Esophagus squamous epithelium (tissue), 5 donors: Measurements from ENCODE around the gene IP6K3. TPM values are rescaled to one million over a fixed set of nuclear protein-coding genes. Genes with fewer than 3 reads are reported as not detected.

Source experiments
- DNase-seq: peaks from one replicate; lab custom pipeline; 2025; lab: John Stamatoyannopoulos, UW
- H3K27ac ChIP-seq, 4 donors: fragments of 200-600 bp; sonication (generic); one replicate each; pipeline ENCODE4 v1.5.1; 2016 to 2019; ENCODE audit warnings: mild to moderate bottlenecking in 1 of 4
- H3K27me3 ChIP-seq, 4 donors: fragments of 200-600 bp; sonication (generic); 1 replicate in 3 of 4; 2 replicates in 1 of 4; pipeline versions ENCODE4 v1.5.1 to v1.6.0; 2017 to 2021; ENCODE audit warnings: antibody characterized with exemption in 1 of 4
- H3K36me3 ChIP-seq, 3 donors: fragments of 200-600 bp; sonication (generic); one replicate each; pipeline ENCODE4 v1.5.1; 2016 to 2019
- H3K4me1 ChIP-seq, 3 donors: fragments of 200-600 bp; sonication (generic); one replicate each; pipeline ENCODE4 v1.5.1; 2017 to 2019
- H3K4me3 ChIP-seq, 4 donors: fragments of 200-600 bp; sonication (generic); 1 replicate in 3 of 4; 2 replicates in 1 of 4; pipeline ENCODE4 v1.5.1; 2016 to 2019; ENCODE audit warnings: mild to moderate bottlenecking in 2 of 4, moderate library complexity in 1 of 4
- H3K9me3 ChIP-seq, 3 donors: fragments of 200-600 bp; sonication (generic); one replicate each; pipeline ENCODE4 v1.5.1; 2016 to 2019
- POLR2A ChIP-seq, 4 donors: fragments of 450-650 bp; IDR thresholded peaks; one replicate each; pipeline ENCODE4 v1.6.1; 2017; ENCODE audit warnings: antibody characterized with exemption in 4 of 4, mild to moderate bottlenecking in 4 of 4, moderate library complexity in 3 of 4
- WGBS, 2 donors: methylation state at CpG; one replicate each; pipeline ENCODE4 v1.1.5; 2018; 5-methylcytosine and 5-hydroxymethylcytosine counted together
- intact Hi-C: fragments of 100-400 bp; cut with DNase I; formaldehyde crosslinking; loops from one replicate; pipeline ENCODE4 v1.15.0; 2022
- total RNA-seq, 4 donors: library from RNA; depleted of rRNA; stranded (reverse); fragments of >200 nt; gene quantifications; one replicate each; pipeline ENCODE4 v1.1.0, GENCODE V29; 2016
- TF ChIP-seq, protein P1 (sequence below), 6 experiments: fragments of 450-650 bp in 4 of 6; fragments of 200-600 bp in 2 of 6; sonication (generic) in 2 of 6; IDR thresholded peaks; one replicate each; pipeline ENCODE4 v1.5.1; 2016 to 2019; ENCODE audit warnings: antibody characterized with exemption in 6 of 6, mild to moderate bottlenecking in 4 of 6, moderate library complexity in 4 of 6
- donor health status: DM: yes; HTN: yes; CAD: no.

Gene IP6K3
- total RNA-seq, 4 donors from 2014 or later = 0.75 to 5.5 (median 1.7) TPM; not detected in 1

DNA sequence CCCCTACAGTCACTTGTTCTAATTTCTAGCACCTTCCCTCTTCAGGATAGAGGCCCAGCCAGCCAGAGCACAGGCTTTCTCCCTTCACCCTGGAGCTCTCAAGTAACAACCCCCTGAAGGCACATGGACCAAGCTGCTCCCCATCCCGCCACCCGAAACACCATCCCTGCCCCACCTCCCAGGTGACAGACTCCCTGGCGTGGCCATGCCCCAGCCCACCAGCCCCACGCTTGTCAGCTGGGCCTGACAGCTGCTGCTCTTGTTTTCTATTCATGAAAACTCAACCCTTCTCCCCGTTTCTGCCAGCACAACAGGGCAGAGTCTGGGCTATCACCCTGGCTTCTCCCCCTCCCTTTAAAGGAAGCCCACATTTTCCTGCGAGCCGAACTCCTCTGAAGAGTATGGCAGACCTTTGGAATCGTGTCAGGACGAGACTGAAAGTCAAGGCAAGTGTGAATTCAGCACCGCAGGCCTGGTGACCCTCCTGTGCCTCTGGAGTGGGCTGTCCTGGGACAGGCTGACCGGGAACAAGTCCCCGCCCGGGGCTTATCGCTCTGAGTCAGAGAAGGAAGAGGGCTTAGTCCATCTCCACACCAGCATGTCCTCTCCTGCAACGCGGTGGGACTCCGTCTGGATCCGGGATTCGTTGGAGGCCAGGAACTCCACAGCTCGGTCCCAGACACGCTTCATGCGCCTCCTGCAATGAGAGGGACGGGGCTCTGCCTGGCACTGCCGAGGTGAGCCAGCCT is 25.6 kb upstream of the IP6K3 start:
- TF ChIP-seq, protein P1, sequence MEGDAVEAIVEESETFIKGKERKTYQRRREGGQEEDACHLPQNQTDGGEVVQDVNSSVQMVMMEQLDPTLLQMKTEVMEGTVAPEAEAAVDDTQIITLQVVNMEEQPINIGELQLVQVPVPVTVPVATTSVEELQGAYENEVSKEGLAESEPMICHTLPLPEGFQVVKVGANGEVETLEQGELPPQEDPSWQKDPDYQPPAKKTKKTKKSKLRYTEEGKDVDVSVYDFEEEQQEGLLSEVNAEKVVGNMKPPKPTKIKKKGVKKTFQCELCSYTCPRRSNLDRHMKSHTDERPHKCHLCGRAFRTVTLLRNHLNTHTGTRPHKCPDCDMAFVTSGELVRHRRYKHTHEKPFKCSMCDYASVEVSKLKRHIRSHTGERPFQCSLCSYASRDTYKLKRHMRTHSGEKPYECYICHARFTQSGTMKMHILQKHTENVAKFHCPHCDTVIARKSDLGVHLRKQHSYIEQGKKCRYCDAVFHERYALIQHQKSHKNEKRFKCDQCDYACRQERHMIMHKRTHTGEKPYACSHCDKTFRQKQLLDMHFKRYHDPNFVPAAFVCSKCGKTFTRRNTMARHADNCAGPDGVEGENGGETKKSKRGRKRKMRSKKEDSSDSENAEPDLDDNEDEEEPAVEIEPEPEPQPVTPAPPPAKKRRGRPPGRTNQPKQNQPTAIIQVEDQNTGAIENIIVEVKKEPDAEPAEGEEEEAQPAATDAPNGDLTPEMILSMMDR (IDR thresholded peaks at IDR 0.05) = no peak
- no peak for TF ChIP-seq POLR2A (IDR thresholded peaks at IDR 0.05)
- peak overlapping the region in 2 of 4 donors; percentile 19 to 38 for H3K4me3 ChIP-seq
- H3K4me1 ChIP-seq = peaks cover 19 to 56% (median 36%) of the 10 kb centered on the region in 3 donors
- intact Hi-C loops = no loop called here
- no peaks in the 10 kb centered on the region for H3K9me3 ChIP-seq
- no peaks in the 10 kb centered on the region for H3K27me3 ChIP-seq
- WGBS, 2 donors = 43 to 49% methylated on average over 4 to 6 of the region's 24 CpGs
- DNase-seq = no peak
- peaks cover 18 to 54% (median 42%) of the 10 kb centered on the region in 3 donors for H3K36me3 ChIP-seq
- peak overlapping the region; percentile 28 to 89 (median 76) for H3K27ac ChIP-seq

DNA sequence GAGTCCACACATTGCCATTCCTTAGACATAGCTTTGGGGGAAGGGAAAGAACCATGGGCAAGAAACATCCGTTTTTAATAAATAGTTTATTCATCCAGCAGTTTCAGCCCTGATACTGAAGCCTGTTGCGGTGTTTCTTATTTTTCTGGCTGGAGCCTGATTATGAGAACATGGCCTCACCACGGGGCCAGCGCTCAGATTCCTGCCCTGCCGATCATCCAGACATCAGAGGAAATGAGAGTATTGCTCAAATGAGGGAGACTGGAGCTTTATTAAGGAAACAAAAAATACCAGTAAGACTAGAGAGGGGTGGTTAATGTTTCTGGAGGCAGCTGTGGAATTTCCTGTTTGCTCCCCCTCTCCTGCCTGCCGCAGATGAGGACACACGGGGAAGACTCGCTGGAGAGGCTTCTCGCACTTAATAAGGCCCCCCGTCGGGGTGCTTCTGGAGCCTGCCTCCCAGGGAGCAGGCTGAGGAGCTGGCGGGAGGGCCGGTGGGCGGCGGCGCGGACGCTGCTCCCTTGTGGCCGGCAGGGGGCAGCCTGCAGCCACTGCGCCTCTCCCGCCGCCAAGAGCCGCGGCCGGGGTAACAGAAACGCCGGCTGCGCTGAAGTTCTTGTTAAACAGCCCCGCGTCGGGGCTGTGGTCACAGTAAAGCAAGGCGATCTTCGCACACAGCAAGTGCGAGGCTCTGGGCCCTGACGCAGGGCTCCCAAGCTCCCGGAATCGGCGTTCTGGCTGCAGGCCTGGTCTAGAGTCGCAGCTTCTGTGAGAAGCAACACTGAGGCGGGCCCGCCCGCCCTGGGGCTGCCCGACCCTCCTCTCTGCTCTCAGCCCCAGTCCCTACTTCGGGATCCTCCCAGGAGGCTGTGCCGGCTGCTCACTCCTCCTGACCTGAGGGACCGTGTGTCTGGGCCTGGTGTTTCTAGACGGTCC is 24.7 kb upstream of the IP6K3 start:
- WGBS, 2 donors = 23 to 26% methylated on average over 8 to 19 of the region's 47 CpGs
- TF ChIP-seq POLR2A (IDR thresholded peaks at IDR 0.05) = peak in 2 of 4 donors; percentile 4 to 24
- TF ChIP-seq, protein P1 (IDR thresholded peaks at IDR 0.05) = peak; percentile 82 to 98 (median 96)
- Histone ChIP-seq H3K4me3 (peak overlapping the region in 2 of 4 donors; percentile 19 to 38), H3K27me3 (no peaks in the 10 kb centered on the region), H3K36me3 (peaks cover 10 to 46% (median 33%) of the 10 kb centered on the region in 3 donors), H3K4me1 (peaks cover 19 to 56% (median 36%) of the 10 kb centered on the region in 3 donors), H3K9me3 (no peaks in the 10 kb centered on the region), H3K27ac (peak overlapping the region; percentile 28 to 89 (median 76))
- DNase-seq = no peak
- intact Hi-C loops = no loop called here

DNA sequence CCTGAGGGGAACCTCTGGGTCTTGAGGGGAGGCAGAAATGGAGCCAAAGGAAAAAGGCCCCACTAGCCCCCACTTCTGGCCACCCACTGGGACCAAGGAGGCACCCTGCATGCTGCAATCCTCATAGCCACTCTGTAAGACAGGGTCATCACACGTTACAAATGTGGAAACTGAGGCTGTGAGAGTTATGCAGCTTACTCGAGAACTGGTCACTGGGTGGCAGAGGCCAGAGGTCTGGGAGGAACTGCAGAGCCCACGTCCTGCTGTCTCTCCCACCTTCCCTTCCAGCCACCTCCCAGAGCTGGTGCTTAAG is 24.1 kb upstream of the IP6K3 start:
- Histone ChIP-seq H3K4me1 (peaks cover 19 to 56% (median 36%) of the 10 kb centered on the region in 3 donors), H3K36me3 (peaks cover 4 to 40% (median 27%) of the 10 kb centered on the region in 3 donors), H3K27ac (peak overlapping the region; percentile 28 to 89 (median 76)), H3K27me3 (no peaks in the 10 kb centered on the region), H3K9me3 (no peaks in the 10 kb centered on the region), H3K4me3 (no peak overlapping the region)
- DNase-seq = no peak
- 83% methylated on average over 1 of the region's 3 CpGs; no CpG with 5 or more reads in 1 of the 2 donors for WGBS, 2 donors
- intact Hi-C loops = no loop called here
- no peak for TF ChIP-seq POLR2A (IDR thresholded peaks at IDR 0.05)
- TF ChIP-seq, protein P1 (IDR thresholded peaks at IDR 0.05) = no peak

DNA sequence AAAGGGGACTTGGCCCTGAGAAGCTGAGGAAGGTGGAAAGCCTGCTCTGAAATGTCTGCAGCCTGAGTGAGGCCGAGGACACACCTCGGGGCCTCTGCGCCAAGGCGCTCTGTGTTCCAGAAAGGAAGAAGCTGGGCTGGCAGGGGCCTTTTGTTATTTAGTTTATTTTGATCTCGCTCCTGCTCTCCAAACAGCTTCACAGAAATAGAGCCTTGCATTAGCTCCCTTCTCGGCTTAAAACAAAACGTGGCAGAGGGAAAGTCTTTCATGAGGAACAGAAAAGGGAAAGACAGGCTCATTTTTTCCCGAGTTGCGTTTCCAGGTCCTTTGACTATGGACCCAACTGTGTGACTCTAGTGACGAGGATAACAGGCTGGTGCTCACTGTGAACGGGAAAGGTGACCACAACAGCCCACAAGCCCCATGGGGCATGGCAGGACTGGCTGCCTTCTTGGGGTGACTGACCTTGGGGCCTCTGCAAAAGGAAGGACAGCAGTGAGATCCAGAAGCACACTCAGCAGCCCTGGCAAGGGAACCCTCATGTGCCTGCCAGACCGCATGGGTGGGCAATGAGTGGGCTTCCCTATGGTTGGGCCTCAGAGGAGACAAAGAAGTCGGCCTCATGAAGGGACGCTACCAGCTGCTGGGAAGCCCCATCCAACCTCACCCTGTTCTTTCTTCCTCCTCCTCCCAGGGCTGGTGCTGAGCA is 23.6 kb upstream of the IP6K3 start:
- TF ChIP-seq POLR2A (IDR thresholded peaks at IDR 0.05) = no peak
- TF ChIP-seq, protein P1 (IDR thresholded peaks at IDR 0.05) = no peak
- WGBS, 2 donors = 14 to 20% methylated on average over 7 to 10 of the region's 14 CpGs
- DNase-seq = no peak
- peaks cover 19 to 56% (median 36%) of the 10 kb centered on the region in 3 donors for H3K4me1 ChIP-seq
- no peaks in the 10 kb centered on the region for H3K9me3 ChIP-seq
- H3K27ac ChIP-seq = peak overlapping the region; percentile 28 to 89 (median 76)
- H3K4me3 ChIP-seq = no peak overlapping the region
- intact Hi-C loops = no loop called here
- no peaks in the 10 kb centered on the region for H3K27me3 ChIP-seq
- H3K36me3 ChIP-seq = peaks cover 0 to 35% (median 22%) of the 10 kb centered on the region in 3 donors
